ENCODE results near the gene PCSK9.

The PCSK9 gene

DNA sequence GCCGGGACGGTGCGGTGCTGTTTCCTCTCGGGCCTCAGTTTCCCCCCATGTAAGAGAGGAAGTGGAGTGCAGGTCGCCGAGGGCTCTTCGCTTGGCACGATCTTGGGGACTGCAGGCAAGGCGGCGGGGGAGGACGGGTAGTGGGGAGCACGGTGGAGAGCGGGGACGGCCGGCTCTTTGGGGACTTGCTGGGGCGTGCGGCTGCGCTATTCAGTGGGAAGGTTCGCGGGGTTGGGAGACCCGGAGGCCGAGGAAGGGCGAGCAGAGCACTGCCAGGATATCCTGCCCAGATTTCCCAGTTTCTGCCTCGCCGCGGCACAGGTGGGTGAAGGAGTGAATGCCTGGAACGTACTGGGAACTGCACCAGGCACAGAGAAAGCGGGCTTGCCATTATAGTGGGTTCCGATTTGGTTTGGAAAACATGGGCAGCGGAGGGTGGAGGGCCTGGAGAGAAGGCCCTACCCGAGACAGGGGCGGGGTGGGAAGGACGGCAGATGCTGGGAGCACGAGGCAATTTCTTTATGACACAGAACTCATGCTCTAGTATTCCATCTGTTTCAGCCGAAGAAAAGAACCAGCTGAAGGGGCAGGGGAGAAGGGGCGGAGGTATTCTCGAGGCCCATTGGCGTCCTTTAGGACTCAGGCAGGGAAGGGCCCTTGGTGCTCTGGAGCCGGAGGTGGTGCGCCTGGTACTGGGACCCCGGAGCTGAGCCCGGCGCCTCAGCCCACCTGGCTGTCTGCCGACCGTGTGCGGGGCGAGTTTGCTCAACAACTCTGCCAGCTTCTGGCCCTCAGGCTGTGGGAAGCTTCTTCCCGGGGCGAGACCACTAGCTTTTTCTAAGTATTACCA lies 960 bp downstream of the PCSK9 start:
- intact Hi-C loops (cut with DNase I): no loop called here
- DNase-seq: peak in 1 of 42 donors; percentile 34

- intact Hi-C loops (cut with DNase I): no loop called here
Observed at GRCh38 chr1:55040933-55041494, 1.7 kb downstream of the PCSK9 start.

DNA sequence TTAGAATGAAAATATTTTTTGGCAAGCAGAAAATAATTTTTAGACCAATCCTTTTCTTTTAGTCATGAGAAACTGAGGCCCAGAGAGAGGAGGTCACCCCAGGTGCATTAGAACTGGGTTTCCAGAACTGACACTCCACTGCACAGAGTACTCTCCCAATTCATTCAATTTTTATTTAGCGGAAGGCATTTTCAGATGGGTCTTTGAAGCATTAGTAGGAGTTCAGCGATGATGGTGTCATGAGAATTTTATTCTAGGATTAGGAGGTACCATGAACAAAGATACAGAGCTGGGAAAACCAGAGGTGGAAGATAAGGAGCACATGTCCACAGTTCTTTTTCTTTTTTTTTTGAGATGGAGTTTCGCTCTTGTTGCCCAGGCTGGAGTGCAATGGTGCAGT lies 2.3 kb downstream of the PCSK9 start:
- intact Hi-C loops (cut with DNase I): no loop called here
- no peak for DNase-seq

More at GRCh38 chr1:55040933-55041494, 1.7 kb downstream of the PCSK9 start:
- DNase-seq: no peak

- intact Hi-C loops (cut with DNase I): no loop called here
- no peak for DNase-seq
Observed at GRCh38 chr1:55043011-55043410, 3.7 kb downstream of the PCSK9 start.

- intact Hi-C loops (cut with DNase I): no loop called here
Observed at GRCh38 chr1:55043726-55044125, 4.4 kb downstream of the PCSK9 start.

GRCh38 chr1:55044617-55045397 lies 5.5 kb downstream of the PCSK9 start:
- DNase-seq: no peak
- intact Hi-C loops (cut with DNase I): no loop called here

More at GRCh38 chr1:55043726-55044125, 4.4 kb downstream of the PCSK9 start:
- DNase-seq: no peak

- intact Hi-C loops (cut with DNase I): no loop called here
- DNase-seq: no peak
Observed at GRCh38 chr1:55045430-55045829, 6.1 kb downstream of the PCSK9 start.

DNA sequence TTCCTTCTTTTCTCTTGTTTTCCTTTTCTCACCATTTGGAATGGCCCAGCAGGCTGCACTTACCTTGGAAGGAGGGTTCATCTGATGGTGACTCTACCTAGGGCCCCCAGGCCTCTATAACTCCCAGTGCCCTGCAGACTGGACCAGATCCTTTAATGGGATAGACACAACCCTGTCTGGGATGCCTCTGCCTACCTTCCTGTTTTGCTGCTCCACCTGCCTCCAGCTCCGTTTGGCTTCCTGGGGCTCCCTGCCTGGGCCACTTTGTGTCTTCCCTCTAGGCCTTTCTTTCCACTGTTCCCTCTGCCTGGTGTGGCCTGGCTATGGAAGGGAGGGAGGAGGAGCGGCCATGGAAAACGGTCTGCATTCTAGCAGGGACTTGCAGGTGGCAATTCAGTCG lies 7.5 kb downstream of the PCSK9 start:
- no peak for DNase-seq
- intact Hi-C loops (cut with DNase I): no loop called here

- intact Hi-C loops (cut with DNase I): no loop called here
- DNase-seq: peak in 1 of 42 donors; percentile 13
Observed at GRCh38 chr1:55047611-55048010, 8.3 kb downstream of the PCSK9 start.

DNA sequence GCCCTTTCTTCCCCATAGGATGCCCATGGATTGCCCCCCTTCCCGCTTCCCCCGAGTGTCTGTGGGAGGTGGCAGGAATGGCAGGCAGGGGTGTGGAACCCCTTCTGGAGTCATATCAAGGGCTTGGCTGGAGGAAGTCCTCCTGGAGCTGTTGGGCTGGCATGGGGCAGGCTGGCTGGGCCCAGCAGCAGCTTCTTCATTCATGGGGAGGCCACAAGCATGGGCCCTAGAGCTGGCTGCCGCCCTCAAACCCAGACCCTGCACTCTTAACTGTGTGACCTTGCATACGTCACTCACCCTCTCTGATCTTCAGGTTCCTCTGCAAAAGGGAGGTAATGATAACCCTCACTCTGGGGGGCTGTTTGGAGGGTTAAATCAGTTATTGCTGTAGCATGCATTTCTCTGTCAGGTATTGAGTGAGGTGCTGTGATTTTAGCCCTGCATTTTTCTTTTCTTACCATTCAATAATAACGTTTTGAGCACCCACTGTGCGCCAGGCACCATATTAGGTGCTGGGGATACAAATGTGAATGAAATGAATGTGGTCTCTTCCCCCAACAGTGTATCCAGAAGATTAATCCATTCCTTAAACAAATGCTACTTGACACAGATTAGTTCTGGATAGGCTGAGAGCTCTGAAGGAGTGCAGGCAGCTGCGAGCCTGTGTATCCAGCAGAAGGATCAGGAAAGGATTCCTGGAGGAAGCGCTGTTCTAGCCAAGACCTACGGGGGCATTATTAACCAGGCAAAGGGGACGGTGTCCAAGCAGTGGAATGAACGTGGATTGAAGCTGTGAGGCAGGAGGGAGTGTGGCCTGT lies 9.3 kb downstream of the PCSK9 start:
- peak in 1 of 42 donors; percentile 21 for DNase-seq
- intact Hi-C loops (cut with DNase I): no loop called here

GRCh38 chr1:55049271-55049913 lies 10.0 kb downstream of the PCSK9 start:
- peak in 1 of 42 donors; percentile 29 for DNase-seq
- intact Hi-C loops (cut with DNase I): no loop called here

- intact Hi-C loops (cut with DNase I): no loop called here
- DNase-seq: peak in 1 of 42 donors; percentile 32
Observed at GRCh38 chr1:55049914-55050278, 10.5 kb downstream of the PCSK9 start.

GRCh38 chr1:55050283-55050682 lies 10.9 kb downstream of the PCSK9 start:
- peak in 5 of 42 donors; percentile 7 to 45 (median 34) for DNase-seq
- intact Hi-C loops (cut with DNase I): no loop called here

- peak in 1 of 42 donors; percentile 16 for DNase-seq
- intact Hi-C loops (cut with DNase I): no loop called here
Observed at GRCh38 chr1:55051169-55051568, 11.8 kb downstream of the PCSK9 start.

DNA sequence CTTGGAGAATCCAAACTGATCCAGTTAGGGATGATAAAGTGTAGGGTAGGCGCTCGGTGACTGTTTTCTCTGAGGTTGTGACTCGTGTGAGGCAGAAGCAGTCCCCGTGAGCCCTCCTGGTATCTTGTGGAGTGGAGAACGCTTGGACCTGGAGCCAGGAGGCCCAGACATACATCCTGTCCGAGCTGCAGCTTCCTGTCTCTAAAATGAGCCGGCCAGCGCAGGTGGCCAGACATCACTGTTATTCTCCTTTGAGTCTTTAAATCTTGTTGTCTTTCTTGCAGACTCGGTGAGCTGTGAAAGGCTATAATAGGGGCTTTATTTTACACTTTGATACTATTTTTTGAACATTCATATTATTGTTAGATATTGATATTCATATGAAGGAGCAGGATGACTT lies 12.3 kb downstream of the PCSK9 start:
- peak in 1 of 42 donors; percentile 23 for DNase-seq
- intact Hi-C loops (cut with DNase I): no loop called here

DNA sequence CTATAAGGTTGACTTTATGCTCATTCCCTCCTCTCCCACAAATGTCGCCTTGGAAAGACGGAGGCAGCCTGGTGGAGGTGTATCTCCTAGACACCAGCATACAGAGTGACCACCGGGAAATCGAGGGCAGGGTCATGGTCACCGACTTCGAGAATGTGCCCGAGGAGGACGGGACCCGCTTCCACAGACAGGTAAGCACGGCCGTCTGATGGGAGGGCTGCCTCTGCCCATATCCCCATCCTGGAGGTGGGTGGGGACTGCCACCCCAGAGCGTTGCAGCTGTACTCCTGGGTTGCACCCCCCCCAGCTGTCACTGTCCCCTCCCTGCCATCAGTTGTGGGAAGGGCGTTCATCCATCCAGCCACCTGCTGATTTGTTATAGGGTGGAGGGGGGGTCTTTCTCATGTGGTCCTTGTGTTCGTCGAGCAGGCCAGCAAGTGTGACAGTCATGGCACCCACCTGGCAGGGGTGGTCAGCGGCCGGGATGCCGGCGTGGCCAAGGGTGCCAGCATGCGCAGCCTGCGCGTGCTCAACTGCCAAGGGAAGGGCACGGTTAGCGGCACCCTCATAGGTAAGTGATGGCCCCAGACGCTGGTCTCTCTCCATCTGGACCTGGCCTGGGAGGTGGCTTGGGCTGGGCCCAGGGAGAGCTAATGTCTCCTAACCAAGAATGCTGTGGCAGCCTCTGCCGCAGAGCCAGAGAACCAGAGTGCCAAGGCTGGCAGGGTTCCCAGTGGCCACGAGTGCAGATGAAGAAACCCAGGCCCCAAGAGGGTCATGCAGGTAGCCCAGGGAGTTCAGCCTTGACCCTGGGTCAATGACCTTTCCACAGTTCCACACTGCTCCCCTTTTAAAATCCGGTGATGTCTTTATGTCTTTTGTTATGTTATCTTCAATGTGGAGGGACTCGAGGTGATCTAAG lies 13.1 kb downstream of the PCSK9 start:
- DNase-seq: peak in 1 of 42 donors; percentile 34
- intact Hi-C loops (cut with DNase I): no loop called here

- intact Hi-C loops (cut with DNase I): no loop called here
- DNase-seq: peak in 3 of 42 donors; percentile 23 to 42 (median 25)
Observed at GRCh38 chr1:55053265-55053954, 14.1 kb downstream of the PCSK9 start.

Measured in head of caudate nucleus (tissue), 42 donors.